SKM-1 (cell line): ENCODE results near the gene MVP.
"Not testable (repeated sequence)": the region's sequence is repeated elsewhere in the genome, so short reads cannot be mapped to it uniquely, and the experiment has no call there.

ENCODE experiments used
- DNase-seq: peaks from one replicate; lab custom pipeline; 2025; ENCODE audit not compliant: unreplicated experiment; lab: John Stamatoyannopoulos, UW

MVP gene

DNA sequence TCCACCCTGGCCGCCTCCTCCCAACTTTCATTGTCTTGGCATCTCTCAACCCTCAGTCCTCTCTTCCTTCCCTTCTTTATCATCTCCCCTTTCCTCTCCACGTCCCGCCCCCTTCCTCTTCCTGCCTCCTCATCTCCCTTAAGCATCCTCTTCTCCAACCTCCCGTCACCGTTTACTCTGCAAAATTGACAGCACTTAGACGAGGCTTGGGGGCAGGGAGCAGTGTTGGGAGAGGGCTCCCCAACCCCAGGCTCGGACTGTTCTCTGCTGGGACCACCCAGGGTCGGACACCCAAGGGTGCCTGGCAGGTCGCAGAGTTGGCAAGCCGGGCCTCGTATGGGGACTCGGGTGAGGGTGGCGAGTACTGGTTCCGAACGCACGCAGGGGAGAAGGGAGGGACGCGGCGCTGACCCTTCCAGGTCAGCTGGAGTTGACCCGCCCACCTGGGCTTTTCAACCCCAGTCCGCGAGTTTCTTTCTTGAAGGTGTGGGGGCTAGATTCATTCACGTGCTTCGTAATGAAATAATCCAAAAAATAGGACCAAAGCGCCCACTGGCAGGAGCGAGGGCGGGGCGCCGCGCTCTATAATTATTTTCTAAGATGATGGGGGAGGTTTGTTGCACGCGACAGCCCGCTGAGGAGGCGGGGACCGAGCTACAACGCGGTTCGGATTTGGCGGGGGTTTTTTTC, 5.1 kb upstream of the MVP start:
- no peak for DNase-seq

DNA sequence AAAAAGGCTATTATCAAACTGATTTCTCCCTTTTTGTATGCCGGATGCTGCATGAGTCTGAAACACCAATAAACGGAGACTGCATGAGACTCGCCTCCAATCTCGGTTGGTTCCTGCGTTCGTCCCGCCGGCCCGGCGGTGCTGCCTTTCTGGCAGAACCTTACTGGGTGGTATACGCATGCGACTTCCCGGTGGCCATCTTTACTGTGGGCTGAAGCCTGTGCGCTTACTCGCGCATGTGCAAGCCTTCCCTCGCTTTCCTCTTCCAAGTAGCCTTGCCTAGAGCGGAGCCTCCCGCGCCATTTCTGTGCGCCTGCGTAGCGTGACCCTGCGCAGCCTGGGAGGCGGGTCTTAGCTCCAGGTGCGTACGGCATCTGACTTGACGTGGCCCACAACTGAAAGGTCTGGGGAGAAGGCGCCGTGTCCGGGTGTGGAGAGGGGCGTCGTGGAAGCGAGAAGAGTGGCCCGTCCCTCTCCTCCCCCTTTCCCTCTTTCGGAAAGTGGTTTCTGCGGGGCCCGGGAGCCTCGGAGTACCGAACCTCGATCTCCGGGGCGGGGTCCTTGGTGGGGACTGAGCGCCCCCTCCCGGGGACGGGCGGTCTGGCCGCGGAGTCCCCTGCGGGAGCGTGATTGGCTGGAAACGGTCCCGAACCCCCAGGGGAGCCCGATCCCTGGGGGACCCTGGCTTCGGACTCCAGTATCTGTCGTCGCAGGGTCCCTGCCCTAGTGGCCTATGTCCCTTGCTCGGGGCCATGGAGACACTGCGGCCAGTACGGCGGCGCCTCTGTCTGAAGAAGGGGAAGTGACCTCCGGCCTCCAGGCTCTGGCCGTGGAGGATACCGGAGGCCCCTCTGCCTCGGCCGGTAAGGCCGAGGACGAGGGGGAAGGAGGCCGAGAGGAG, 4.2 kb upstream of the MVP start, which contains the start of gene PAGR1:
Gene PAGR1 (plus strand): TSS at position 360 of the 901 bp plus-strand sequence. CDS start 374 bp downstream, at position 734.
- DNase-seq, result peak; percentile 95

DNA sequence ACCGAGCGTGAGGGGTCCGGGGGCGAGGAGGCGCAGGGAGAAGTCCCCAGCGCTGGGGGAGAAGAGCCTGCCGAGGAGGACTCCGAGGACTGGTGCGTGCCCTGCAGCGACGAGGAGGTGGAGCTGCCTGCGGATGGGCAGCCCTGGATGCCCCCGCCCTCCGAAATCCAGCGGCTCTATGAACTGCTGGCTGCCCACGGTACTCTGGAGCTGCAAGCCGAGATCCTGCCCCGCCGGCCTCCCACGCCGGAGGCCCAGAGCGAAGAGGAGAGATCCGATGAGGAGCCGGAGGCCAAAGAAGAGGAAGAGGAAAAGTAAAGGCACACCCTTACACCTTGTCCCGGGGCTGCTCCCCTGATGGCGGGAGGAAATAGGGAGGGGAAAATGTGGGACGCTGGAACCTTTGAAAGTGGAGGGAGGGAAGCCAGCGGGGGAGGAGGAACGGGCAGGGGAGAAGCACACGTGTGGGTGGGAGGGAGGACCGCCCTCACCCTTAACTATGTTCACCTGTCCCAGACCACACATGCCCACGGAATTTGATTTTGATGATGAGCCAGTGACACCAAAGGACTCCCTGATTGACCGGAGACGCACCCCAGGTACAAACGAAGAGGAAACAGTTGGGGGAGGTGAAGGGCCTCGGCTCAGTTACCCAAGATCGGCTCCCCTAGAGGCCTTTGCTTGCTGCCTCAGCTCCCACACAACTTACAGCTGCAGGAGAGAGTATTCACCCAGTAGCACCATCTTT, 3.4 kb upstream of the MVP start:
- peak; percentile 72 for DNase-seq

DNA sequence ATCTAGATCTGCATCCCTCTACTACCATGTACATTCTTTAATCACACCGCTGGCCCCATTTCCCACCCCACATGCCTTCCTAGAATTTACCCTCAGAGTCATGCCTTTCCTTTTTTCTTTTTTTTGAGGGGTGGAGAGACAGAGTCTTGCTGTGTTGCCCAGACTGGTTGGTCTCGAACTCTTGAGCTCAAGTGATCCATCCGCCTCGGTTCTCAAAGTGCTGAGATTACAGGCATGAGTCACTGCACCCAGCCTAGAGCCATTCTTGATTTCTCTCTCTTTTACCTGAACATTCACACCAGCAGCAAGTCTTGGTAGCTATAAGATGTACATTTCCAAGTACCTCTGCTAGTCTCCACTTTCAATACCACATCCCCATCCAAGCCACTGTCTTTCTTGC, 2.2 kb upstream of the MVP start:
- DNase-seq, result no peak

DNA sequence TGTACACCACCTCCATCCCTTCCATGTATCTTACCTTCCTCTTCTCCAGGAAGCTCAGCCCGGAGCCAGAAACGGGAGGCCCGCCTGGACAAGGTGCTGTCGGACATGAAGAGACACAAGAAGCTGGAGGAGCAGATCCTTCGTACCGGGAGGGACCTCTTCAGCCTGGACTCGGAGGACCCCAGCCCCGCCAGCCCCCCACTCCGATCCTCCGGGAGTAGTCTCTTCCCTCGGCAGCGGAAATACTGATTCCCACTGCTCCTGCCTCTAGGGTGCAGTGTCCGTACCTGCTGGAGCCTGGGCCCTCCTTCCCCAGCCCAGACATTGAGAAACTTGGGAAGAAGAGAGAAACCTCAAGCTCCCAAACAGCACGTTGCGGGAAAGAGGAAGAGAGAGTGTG, 756 bp upstream of the MVP start:
- no peak for DNase-seq

DNA sequence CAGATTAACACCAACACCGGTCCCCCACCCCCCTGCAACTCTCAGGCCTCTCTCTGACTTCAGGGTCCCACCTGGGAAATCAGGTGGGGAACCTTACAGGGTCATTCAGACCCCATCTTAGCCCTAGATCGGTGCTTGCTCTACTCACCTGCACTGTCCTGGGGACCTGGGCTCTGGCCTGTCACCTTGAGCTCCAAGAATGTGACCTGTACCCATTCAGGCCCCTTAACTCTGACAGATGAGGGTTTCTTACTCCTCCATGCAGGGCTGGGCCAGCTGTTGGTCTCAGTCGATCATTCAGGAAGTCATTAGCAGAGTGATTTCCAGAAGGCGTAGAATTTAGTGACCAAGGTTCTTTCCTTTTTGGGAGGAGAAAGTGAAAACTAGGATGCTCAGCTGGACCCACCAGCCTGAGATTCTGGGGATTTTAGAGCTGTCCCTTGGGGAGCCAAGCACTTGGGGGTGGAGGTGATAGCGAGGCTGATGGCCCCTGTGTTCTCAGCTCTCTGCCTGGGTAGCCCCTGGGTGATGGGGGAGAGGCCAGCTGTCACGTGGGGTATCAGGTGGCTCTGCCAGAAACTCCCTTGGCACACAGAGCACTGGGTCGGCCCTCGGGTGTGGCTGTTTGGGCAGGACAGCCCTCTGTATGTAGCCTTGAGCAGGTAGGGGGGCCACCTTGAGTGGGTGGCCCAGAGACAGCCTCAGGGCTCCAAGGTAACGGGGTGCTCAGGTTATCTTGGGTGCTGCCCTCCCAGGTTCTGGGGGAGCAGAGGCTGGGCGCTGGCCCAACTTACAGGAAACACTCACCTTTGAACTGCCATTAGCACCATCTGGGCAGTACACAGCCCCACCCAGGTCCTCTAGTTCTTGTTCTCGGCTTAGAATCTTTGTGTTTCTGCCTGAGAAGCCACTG, 724 bp downstream of the MVP start:
- DNase-seq, result no peak

DNA sequence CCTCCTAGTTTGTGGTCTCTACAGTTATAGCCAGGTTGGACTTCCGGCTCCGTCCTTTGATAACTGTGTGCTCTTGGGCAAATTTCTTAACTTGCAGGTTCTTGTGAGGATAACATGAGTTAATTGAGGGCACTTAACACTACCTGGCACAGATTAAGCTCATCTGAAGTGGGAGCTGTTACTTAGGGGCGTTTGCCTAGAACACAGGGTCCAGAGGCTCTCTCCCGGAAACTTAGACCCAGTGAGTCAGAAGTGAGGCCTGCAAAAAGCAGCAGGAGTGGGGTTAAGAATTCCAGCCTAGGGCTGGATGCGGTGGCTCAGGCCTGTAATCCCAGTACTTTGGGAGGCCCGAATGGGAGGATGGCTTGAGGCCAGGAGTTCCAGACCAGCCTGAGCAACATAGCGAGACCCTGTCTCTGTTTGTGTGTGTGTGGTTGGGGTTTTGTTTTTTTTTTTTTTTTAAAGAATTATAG, 1.4 kb downstream of the MVP start:
- DNase-seq, result no peak

DNA sequence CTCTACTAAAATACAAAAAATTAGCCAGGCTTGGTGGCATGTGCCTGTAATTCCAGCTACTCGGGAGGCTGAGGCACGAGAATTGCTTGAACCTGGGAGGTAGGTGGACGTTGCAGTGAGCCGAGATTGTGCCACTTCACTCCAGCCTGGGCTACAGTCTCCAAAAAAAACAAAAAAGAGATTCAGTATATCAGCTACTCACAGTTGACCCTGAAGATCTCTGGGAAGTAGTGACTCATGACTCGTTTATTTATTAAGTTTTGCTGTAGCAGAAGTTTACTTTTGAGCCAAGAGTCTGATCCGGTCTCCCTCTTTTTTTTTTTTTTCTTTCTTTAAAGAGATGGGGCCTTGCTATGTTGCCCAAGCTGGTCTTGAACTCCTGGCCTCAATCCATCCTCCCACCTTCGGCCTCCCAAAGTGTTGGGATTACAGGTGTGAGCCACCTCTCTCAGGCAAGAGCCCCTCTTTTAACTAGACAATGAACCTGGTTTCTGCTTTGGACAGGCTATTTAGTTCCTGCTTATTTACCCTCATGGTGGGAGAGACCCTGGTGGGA, 4.4 kb downstream of the MVP start:
- no peak for DNase-seq

DNA sequence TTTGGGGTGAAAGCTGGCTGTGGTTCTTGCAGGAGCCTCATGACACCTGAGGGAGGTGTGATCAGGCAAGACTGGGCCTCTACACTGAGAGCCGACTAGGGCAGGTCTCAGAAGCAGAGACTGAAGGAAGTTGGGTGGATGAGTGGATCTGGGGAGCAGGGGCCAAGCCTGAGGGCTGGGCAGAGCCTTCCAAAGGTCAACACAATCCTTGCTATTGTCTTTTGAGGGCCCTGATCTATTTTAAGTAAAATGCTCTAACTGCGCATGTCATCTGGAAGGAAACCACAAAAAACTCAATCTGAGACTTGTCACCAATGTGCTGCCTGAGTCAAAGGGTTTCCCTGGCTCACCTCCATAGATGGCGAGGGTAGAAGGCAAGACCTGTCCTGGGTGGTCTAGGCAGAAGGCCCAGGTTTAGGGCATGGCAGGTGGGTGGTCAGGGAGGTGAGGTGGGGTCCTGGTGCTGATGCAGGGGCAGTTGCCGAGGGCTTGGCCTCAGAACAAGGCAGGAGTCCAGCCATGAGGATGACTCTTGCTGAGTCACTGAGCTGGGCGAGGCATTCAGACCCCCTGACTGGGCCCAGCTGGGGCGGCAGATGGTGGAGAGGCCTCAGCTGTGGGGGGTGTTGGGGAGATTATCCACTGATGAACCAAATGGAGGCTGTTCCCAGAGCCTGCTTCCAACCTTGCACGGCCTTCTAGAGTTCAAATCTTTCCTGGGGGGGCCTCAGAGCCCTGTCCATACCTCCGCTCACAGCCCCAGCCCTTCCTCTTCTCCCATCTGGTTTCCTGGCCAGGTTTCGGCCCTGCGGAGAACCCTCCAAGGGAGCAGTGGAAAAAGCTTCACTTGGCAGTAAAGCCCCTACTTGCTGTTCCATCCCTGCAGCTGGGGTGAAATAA, 5.1 kb downstream of the MVP start:
- no peak for DNase-seq

DNA sequence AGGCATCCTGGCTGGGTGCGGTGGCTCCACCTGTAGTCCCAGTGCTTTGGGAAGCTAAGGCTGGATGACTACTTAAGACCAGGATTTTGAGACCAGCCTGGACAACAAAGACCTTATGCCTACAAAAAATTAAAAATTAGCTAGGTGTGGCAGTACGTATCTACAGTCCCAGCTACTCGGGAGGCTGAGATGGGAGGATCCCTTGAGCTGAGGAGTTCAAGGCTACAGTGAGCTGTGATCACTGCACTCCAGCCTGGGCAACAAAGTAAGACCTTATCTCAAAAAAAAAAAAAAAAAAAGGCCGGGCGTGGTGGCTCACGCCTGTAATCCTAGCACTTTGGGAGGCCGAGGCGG, 6.1 kb downstream of the MVP start:
- no peak for DNase-seq

DNA sequence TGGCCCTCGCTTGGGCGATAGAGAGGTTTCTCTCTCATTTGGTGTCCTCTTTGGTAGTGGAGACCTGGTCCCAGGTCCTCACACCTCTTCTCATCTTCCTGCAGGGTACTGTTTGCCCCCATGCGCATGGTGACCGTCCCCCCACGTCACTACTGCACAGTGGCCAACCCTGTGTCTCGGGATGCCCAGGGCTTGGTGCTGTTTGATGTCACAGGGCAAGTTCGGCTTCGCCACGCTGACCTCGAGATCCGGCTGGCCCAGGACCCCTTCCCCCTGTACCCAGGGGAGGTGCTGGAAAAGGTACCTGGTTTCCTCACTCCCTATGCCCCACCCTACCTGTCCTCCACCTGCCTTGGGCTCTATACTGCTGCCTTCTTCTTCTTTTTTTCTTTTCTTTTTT, 10.5 kb downstream of the MVP start:
- no peak for DNase-seq

DNA sequence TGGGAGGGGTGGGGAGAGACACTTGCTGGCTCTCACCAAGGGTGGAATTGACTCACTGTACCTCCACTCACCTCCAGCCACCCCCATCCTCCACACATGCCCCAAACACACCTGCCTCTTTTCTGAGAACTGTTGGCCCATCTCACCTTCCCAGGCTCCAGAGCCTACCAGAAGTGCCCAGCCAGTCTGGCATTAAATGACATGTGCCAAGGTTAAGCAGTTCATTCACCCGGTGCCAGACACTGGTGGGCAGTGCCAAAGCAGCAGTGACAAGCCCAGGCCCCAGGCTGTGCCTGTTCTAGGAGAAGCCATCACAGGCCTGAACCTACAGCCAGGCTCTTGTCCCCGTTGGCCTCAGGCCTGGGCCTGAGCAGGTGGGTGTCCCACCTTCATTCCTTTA, 11.2 kb downstream of the MVP start:
- no peak for DNase-seq

DNA sequence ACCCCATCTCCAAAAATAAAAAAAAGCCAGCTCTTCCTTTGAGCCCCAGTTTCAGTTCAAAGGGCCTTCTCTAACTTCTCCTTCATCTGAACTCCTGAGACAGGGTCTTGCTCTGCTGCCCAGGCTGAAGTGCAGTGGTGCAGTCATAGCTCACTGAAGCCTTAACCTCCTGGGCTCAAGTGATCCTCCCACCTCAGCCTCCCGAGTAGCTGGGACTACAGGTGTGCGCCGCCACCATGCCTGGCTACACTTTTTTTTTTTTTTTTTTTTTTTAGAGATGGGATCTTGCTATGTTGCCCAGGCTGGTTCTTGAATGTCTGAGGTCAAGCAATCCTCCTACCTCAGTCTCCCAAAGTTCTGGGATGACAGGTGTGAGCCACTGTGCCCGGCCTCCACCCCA, 13.0 kb downstream of the MVP start:
- not testable (repeated sequence) for DNase-seq

DNA sequence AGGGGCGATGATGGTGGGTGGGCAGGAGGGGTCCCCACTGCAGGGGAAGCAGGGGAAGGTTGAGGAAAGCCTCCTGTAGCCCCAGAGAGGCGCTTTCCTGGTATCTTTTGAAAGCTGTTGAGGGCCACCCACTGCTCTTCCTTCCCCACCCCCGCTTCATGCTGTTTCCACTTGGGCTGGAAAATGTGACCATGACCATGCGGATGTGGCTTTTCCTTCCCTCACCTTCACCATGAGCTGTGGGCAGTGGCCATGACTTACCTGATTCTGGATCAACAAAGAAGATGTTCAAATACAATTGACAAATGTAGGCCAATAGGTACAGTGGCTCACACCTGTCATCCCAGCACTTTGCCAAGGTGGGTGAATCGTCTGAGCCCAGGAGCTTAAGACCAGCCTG, 13.8 kb downstream of the MVP start:
- no peak for DNase-seq

DNA sequence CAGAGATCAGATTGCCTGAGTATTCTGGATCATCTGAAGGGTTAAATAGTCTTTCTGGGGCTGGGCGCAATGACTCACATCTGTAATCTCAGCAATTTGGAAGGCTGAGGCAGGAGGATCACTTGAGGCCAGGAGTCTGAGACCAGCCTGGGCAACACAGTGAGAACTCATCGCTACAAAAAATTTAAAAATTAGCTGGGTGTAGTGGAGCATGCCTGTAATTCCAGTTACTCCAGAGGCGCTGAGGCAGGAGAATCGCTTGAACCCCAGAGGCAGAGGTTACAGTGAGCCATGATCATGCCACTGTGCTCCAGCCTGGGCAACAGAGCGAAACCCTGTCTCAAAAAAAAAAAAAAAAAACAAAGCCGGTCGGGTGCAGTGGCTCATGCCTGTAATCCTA, 15.7 kb downstream of the MVP start:
- no peak for DNase-seq

DNA sequence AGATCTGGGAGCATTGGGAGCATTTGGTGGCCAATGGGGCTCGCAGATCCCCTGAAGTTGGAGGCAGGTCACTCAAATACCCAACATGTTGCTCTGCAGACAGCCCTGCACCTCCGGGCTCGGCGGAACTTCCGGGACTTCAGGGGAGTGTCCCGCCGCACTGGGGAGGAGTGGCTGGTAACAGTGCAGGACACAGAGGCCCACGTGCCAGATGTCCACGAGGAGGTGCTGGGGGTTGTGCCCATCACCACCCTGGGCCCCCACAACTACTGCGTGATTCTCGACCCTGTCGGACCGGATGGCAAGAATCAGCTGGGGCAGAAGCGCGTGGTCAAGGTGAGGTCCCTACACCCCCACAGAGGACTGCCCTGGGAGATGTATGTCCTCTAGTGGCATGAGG, 16.4 kb downstream of the MVP start:
- no peak for DNase-seq

DNA sequence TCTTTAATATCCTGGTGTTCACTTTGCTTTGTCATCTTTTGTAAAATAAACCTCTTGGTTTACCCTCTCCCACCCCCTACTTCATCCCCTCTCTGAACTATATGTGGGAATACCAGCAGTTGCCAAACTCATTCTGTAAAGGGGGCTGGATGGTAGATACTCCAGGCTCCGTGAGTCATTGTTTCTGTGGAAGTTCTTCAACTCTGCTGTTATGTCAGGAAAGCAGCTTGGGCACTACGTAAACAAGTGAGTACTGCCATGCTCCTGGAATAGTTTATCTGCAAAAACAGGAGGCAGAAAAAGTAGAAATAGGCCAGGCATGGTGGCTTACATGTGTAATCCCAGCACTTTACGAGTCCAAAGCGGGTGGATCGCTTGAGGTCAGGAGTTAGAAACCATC, 17.6 kb downstream of the MVP start:
- DNase-seq, result no peak

DNA sequence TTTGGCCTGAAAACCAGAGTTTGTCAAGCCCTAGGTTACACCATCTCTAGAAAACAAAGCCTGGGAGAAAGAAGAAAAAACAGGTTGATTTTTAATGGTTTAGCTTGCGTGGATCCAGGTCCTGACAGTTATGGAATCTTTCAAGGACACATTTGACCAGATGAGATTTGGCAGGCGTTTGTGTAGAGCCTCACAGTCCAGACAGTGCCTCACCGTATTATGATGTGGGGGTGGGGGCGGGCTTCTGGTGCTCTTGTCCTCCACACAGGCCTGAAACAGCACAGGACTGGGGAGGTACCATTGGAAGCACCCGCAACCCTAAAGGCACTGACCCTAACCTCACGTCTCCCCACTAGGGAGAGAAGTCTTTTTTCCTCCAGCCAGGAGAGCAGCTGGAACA, 19.6 kb downstream of the MVP start:
- DNase-seq, result no peak

DNA sequence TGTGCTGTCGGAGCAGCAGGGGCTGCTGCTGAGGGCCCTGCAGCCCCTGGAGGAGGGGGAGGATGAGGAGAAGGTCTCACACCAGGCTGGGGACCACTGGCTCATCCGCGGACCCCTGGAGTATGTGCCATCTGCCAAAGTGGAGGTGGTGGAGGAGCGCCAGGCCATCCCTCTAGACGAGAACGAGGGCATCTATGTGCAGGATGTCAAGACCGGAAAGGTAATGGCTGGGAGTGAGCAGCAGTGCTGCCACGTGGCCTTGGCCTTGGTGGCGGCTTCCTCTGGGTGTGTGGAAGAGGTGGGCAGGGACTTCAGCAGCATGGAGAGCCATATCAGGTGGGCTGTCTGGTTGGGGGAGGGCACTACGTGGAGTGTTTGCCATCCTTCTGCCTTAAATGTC, 20.0 kb downstream of the MVP start:
- no peak for DNase-seq
